Progenitor cell of endocrine pancreas (in vitro differentiated cells): ENCODE measurements around the gene APOC3. TPM values are rescaled to one million over a fixed set of nuclear protein-coding genes. Genes with fewer than 3 reads are reported as not detected.
A peak's percentile ranks its signal among the peaks of the same experiment; 100 is the strongest.
"Not testable (repeated sequence)": the region's sequence is repeated elsewhere in the genome, so short reads cannot be mapped to it uniquely, and the experiment has no call there.

Experiments
- DNase-seq: peaks from one replicate; pipeline ENCODE4 v3.0.0; 2021; ENCODE audit warnings: low spot score; ENCODE audit not compliant: unreplicated experiment
- H3K27ac Mint-ChIP-seq: 2 replicates; pipeline ENCODE4 v1.8.0; 2021; ENCODE audit warnings: mild to moderate bottlenecking, moderate library complexity, mixed read lengths
- H3K27me3 Mint-ChIP-seq: 2 replicates; pipeline ENCODE4 v1.8.0; 2021; ENCODE audit warnings: mixed read lengths
- H3K36me3 Mint-ChIP-seq: 2 replicates; pipeline ENCODE4 v1.8.0; 2022; ENCODE audit warnings: mixed read lengths; ENCODE audit not compliant: insufficient read depth
- H3K4me1 Mint-ChIP-seq: 2 replicates; pipeline ENCODE4 v1.8.0; 2021; ENCODE audit warnings: low read depth, mixed read lengths
- H3K4me3 Mint-ChIP-seq: 2 replicates; pipeline ENCODE4 v1.8.0; 2021; ENCODE audit warnings: low read depth, mild to moderate bottlenecking, moderate library complexity, mixed read lengths
- H3K9me3 Mint-ChIP-seq: 2 replicates; pipeline ENCODE4 v1.8.0; 2021; ENCODE audit warnings: low read depth, mixed read lengths
- total RNA-seq: library from RNA; stranded (reverse); gene quantifications from 2 replicates; pipeline ENCODE4 v1.2.1, GENCODE V29; 2021
- TF ChIP-seq, protein P1 (sequence below): fragments of 200-600 bp; sonication (generic); IDR thresholded peaks from one replicate; pipeline ENCODE4 v1.5.0; 2021; ENCODE audit warnings: antibody characterized with exemption, mild to moderate bottlenecking; ENCODE audit not compliant: unreplicated experiment

The APOC3 gene
- total RNA-seq, 1 donor from 2014 or later, result 16.3 TPM

- peaks cover 5% of the 10 kb centered on the region for H3K27me3 Mint-ChIP-seq
- no peaks in the 10 kb centered on the region for H3K9me3 Mint-ChIP-seq
- no peak overlapping the region for H3K27ac Mint-ChIP-seq
- H3K4me1 Mint-ChIP-seq, result peaks cover 25% of the 10 kb centered on the region
- no peaks in the 10 kb centered on the region for H3K36me3 Mint-ChIP-seq
- DNase-seq, result no peak
- TF ChIP-seq, protein P1, sequence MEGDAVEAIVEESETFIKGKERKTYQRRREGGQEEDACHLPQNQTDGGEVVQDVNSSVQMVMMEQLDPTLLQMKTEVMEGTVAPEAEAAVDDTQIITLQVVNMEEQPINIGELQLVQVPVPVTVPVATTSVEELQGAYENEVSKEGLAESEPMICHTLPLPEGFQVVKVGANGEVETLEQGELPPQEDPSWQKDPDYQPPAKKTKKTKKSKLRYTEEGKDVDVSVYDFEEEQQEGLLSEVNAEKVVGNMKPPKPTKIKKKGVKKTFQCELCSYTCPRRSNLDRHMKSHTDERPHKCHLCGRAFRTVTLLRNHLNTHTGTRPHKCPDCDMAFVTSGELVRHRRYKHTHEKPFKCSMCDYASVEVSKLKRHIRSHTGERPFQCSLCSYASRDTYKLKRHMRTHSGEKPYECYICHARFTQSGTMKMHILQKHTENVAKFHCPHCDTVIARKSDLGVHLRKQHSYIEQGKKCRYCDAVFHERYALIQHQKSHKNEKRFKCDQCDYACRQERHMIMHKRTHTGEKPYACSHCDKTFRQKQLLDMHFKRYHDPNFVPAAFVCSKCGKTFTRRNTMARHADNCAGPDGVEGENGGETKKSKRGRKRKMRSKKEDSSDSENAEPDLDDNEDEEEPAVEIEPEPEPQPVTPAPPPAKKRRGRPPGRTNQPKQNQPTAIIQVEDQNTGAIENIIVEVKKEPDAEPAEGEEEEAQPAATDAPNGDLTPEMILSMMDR, result no peak
- H3K4me3 Mint-ChIP-seq, result no peak overlapping the region
Measured at GRCh38 chr11:116830184-116830912, 641 bp downstream of the APOC3 start.

DNA sequence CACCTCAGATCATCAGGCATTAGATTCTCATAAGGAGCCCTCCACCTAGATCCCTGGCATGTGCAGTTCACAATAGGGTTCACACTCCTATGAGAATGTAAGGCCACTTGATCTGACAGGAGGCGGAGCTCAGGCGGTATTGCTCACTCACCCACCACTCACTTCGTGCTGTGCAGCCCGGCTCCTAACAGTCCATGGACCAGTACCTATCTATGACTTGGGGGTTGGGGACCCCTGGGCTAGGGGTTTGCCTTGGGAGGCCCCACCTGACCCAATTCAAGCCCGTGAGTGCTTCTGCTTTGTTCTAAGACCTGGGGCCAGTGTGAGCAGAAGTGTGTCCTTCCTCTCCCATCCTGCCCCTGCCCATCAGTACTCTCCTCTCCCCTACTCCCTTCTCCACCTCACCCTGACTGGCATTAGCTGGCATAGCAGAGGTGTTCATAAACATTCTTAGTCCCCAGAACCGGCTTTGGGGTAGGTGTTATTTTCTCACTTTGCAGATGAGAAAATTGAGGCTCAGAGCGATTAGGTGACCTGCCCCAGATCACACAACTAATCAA is 2.2 kb downstream of the APOC3 start:
- no peak for DNase-seq
- Mint-ChIP-seq H3K27ac (peak overlapping the region; percentile 83), H3K27me3 (peaks cover 5% of the 10 kb centered on the region), H3K9me3 (no peaks in the 10 kb centered on the region), H3K4me3 (peak overlapping the region; percentile 24), H3K4me1 (peaks cover 28% of the 10 kb centered on the region), H3K36me3 (no peaks in the 10 kb centered on the region)
- TF ChIP-seq, protein P1, result no peak

DNA sequence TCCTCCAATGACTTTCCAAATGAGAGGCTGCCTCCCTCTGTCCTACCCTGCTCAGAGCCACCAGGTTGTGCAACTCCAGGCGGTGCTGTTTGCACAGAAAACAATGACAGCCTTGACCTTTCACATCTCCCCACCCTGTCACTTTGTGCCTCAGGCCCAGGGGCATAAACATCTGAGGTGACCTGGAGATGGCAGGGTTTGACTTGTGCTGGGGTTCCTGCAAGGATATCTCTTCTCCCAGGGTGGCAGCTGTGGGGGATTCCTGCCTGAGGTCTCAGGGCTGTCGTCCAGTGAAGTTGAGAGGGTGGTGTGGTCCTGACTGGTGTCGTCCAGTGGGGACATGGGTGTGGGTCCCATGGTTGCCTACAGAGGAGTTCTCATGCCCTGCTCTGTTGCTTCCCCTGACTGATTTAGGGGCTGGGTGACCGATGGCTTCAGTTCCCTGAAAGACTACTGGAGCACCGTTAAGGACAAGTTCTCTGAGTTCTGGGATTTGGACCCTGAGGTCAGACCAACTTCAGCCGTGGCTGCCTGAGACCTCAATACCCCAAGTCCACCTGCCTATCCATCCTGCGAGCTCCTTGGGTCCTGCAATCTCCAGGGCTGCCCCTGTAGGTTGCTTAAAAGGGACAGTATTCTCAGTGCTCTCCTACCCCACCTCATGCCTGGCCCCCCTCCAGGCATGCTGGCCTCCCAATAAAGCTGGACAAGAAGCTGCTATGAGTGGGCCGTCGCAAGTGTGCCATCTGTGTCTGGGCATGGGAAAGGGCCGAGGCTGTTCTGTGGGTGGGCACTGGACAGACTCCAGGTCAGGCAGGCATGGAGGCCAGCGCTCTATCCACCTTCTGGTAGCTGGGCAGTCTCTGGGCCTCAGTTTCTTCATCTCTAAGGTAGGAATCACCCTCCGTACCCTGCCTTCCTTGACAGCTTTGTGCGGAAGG is 2.9 kb downstream of the APOC3 start:
- no peaks in the 10 kb centered on the region for H3K36me3 Mint-ChIP-seq
- H3K9me3 Mint-ChIP-seq, result no peaks in the 10 kb centered on the region
- no peak overlapping the region for H3K4me3 Mint-ChIP-seq
- DNase-seq, result no peak
- peaks cover 33% of the 10 kb centered on the region for H3K4me1 Mint-ChIP-seq
- H3K27me3 Mint-ChIP-seq, result peaks cover 5% of the 10 kb centered on the region
- peak overlapping the region; percentile 83 for H3K27ac Mint-ChIP-seq
- TF ChIP-seq, protein P1, result no peak

- Mint-ChIP-seq H3K27ac (no peak overlapping the region), H3K27me3 (peaks cover 5% of the 10 kb centered on the region), H3K4me3 (no peak overlapping the region), H3K9me3 (no peaks in the 10 kb centered on the region), H3K36me3 (no peaks in the 10 kb centered on the region), H3K4me1 (peaks cover 39% of the 10 kb centered on the region)
- DNase-seq, result no peak
- TF ChIP-seq, protein P1, result no peak
Measured at GRCh38 chr11:116833491-116833815, 3.7 kb downstream of the APOC3 start.

DNA sequence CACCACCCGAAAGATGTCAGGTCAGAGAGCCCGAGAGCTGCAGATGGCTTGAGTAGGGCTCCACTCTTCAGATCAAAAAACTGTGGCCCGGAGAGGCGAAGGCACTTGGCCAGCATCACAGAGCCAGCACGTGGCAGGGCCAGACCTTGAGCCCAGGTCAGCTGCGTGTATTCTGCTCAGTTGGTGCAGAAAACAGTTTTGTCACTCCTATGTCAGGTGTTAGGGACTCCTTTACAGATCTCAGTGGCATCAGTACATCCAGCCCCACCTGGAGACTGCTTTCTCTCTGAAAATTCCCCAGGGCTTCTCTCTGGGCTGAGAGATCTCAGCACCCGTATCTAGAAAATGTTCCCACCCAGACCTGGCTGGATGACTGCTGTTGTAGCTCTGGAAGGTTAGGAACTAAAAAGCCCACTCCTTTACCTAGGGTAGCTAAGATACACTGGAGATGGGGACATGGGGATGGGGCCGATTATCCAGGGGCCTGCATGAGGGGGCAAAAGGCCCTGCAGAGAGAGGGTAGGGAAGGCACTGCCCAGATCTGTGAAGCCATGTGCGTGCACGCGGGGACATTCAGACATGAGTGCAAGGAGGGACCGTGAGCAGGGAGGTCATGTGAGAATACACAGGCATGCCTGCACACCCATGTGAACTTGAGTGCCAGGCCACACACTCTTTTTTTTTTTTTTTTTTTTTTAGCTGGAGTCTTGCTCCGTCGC is 4.3 kb downstream of the APOC3 start:
- peaks cover 5% of the 10 kb centered on the region for H3K27me3 Mint-ChIP-seq
- peaks cover 39% of the 10 kb centered on the region for H3K4me1 Mint-ChIP-seq
- TF ChIP-seq, protein P1, result no peak
- H3K27ac Mint-ChIP-seq, result peak overlapping the region; percentile 45
- no peak overlapping the region for H3K4me3 Mint-ChIP-seq
- H3K9me3 Mint-ChIP-seq, result no peaks in the 10 kb centered on the region
- no peaks in the 10 kb centered on the region for H3K36me3 Mint-ChIP-seq
- DNase-seq, result no peak

DNA sequence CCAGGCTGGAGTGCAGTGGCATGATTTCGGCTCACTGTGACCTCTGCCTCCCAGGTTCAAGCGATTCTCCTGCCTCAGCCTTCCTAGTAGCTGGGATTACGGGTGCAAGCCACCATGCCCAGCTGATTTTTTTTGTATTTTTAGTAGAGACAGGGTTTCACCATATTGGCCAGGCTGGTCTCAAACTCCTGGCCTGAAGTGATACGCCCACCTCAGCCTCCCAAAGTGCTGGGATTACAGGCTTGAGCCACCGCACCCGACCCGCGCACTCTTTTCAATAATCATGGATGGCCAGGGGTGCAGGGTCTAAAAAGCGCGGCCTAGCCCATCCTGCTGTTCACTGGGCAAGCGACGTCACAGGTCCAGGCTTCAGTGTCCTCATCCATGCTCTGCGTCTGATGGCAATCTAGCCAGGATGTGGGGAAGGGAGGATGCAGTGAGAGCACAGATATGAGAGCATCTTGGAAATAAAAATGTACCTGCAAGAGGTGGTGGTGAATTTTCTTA is 4.9 kb downstream of the APOC3 start:
- H3K4me1 Mint-ChIP-seq, result peaks cover 39% of the 10 kb centered on the region
- not testable (repeated sequence) for H3K27ac Mint-ChIP-seq, H3K4me3 Mint-ChIP-seq, H3K27me3 Mint-ChIP-seq, H3K9me3 Mint-ChIP-seq, H3K36me3 Mint-ChIP-seq, DNase-seq
